T-helper 1 cell (primary cell): Measurements from ENCODE around the gene MICALL2.
"Not testable (repeated sequence)": the region's sequence is repeated elsewhere in the genome, so short reads cannot be mapped to it uniquely, and the experiment has no call there.

ENCODE experiments used
- DNase-seq, 5 donors: peaks; one replicate each; pipeline ENCODE4 v3.0.0-alpha.2; 2012 to 2020

MICALL2 gene

GRCh38 chr7:1447112-1447511, 12.2 kb downstream of the MICALL2 start:
- no peak for DNase-seq

- no peak for DNase-seq
These were observed 12.6 kb downstream of the MICALL2 start for GRCh38 chr7:1446620-1447032.

GRCh38 chr7:1446026-1446425, 13.2 kb downstream of the MICALL2 start:
- DNase-seq = not testable (repeated sequence)

DNA sequence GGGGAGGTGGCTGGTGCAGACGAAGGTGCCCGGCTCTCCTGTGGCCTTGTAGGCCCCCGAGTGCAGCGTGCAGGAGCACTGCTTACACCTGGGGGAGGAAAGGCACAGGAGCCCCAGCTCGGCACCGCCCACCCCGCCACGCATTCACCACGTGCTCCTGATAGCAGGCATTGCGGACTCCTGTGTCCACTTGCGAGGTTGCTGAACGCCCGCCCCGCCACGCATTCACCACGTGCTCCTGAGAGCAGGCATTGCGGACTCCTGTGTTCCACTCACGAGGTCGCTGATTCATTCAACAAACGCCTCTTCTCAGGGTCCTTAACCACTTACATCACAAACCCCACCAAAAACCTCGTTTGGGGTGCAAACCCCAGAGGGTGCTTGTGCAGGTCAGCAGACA, 13.9 kb downstream of the MICALL2 start:
- no peak for DNase-seq

- DNase-seq = no peak
These were observed 14.3 kb downstream of the MICALL2 start for GRCh38 chr7:1444925-1445322.

GRCh38 chr7:1444214-1444924, 14.9 kb downstream of the MICALL2 start:
- DNase-seq = no peak

GRCh38 chr7:1443587-1444200, 15.6 kb downstream of the MICALL2 start:
- not testable (repeated sequence) for DNase-seq

DNA sequence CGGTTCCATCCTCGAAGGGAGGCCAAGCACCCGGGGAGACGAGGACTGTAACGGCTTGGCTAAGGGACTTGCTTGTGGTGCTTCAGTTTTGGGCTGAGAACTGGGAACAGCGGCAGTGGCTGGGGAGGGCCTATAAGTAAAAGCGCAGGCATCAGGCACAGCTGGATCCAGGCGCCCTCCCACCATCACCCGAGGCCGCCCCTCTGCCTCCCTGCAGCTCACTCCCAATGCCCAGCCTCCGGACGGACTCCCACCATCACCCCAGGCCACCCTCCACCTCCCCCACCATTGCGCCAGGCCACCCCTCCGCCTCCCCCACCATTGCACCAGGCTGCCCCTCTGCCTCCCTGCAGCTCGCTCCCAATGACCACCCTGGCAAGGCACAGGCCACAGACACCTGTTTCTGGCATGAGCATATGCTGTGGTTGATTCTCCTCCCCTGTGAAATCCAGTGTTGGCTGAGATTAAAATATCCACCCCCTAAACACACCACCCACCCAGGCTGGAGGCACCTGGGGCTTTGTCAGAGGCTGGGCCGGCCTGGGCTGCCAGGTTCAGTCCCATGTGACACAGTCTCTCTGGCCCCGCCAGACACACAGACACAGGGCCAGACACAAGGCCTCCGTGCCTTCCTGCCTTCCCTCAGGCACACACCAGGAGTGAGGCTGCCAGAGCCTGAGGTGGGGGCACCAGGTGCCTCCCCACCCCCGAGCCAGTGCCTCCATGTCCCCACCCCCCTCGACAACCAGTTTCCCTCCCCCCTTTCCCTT, 16.7 kb downstream of the MICALL2 start:
- no peak for DNase-seq

DNA sequence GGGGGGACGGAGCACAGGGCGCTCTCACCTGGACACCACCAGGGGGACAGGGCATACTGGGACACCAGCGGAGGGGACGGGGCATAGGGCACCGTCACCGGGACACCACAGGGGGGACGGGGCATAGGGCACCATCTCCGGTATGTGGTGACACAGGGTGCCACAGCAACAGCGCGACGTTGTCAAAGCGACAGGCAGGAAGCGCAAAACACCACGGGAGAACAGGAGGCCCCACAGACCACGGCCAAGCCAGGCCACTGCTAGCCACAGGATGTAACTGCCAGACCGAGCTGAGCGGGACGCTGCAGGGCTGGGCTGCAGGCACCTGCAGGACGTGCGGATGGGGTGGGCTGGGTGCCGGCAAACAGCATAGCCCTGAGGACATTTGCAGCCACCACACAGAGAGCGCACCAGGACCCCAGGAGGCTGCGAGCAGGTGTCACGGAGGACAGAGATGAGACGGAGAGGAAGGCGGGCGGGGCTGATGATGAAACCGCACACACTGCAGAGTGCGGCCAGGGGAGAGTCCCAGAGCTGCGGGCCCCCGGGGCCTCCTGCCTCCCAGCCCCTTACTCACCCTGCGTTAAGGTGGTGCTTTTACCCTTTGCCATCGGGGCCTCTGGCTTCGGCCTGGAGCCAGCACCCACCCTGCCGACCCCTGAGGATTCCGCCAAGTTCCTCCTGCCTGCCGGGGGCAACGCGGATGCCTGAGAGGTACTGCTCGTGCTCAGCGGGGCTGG, 17.5 kb downstream of the MICALL2 start:
- DNase-seq = no peak

DNA sequence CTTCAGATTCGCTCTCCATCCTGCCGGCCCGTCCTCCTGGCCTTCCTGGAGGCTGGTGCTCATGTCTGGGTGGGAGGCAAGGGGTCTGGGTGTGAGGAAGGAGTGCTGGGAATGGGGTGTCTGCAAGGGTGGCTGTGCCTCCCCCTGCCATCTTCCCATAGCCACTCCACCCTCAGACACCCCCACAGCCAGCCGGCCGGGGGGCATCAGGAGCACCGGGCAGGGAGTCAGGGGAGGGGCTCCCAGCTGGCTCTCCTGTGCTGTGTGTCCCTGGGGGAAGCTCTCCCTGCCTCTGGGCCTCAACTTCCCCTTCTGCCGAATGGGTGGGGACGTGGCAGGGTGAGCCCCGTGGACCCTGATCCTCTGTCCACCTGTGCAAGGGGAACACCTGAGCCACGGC, 18.6 kb downstream of the MICALL2 start:
- no peak for DNase-seq

GRCh38 chr7:1439373-1440363, 19.6 kb downstream of the MICALL2 start:
- DNase-seq = no peak

- no peak for DNase-seq
These were observed 20.4 kb downstream of the MICALL2 start for GRCh38 chr7:1438821-1439220.

GRCh38 chr7:1438208-1438607, 21.1 kb downstream of the MICALL2 start:
- no peak for DNase-seq

- no peak for DNase-seq
These were observed 22.0 kb downstream of the MICALL2 start for GRCh38 chr7:1437155-1437880.

GRCh38 chr7:1436608-1437007, 22.7 kb downstream of the MICALL2 start:
- no peak for DNase-seq

DNA sequence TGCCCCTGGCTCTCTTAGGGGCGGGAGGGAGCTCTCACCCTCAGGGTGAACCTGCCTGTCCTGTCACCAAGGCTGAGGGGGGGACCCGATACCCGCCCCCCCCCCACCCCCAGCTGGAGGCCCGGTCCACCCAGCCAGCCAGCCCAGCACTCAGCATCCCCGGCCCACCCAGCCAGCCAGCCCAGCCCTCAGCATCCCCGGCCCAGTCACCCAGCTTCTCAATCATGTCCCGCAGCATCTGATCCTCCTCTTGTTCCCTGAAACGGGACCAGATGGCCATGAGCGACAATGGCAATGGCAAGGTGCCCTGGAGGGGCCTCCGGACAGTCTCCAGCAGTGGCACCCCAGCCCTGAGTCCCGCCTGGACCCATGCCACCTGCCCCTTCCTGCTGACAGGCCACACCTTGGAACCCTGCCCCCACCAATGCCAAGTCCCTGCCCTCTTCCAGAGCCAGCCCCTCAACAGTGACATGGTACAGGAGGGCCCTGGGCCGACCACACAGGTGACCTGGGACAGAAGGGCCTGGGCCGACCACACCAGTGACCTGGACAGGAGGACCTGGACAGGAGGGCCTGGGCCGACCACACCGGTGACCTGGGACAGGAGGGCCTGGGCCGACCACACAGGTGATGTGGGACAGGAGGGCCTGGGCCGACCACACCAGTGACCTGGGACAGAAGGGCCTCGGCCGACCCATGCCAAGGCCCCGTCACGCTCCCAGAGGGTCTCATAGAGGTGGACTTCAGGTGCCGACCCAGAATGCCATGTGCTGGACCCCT, 24.2 kb downstream of the MICALL2 start:
- no peak for DNase-seq

GRCh38 chr7:1434165-1434718, 25.0 kb downstream of the MICALL2 start:
- no peak for DNase-seq

DNA sequence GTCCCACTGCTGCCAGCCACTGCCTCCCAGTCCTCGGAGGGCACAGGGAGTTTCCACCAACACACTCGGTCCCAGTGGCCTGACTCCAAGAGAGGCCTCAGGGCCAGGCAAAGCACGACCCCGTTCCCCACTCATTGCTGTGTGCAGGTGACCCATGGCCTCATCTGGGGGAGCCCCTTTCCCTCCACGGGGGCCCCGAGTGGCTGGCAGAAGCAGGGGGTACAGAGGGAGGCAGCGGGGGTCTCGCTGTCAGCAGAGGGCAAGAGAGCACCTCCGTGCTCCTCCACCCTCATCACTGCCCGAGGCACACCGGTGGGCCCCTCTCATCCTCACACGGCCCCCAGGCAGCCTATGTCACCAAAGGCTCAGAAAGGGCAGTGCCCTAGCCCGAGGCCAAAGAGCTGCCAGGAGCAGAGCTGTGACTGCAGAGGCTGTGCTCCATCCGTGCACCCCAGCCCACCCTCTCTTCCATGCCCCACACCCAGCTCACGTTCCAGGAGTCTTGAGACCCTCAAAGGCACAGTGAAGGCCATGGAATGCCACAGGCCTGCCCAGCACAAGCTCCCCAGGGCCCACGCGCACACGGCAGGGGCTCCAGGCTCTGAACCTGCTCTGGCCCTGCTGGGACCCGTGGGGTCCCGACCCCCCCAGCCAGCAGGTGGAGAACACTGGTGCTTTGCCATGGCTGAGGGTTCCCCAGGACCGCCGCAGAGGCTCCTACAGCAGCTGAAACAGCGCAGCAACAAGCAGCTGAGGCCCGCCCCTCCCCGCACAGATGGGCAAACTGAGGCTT, 25.9 kb downstream of the MICALL2 start:
- DNase-seq = no peak
